HEK293 (cell line): ENCODE measurements around the gene TXNRD2.

Experiments
- CTCF ChIA-PET: fragments of 350-600 bp; formaldehyde crosslinking; extraction: SDS; loops from one replicate; lab custom pipeline; 2021; ENCODE audit warnings: antibody characterized with exemption; lab: Yijun Ruan, JAX
- POLR2A ChIA-PET: fragments of 300-600 bp; formaldehyde crosslinking; extraction: SDS; loops from one replicate; lab custom pipeline; 2020; ENCODE audit warnings: antibody characterized with exemption, inconsistent platforms; lab: Yijun Ruan, JAX
- H3K27ac ChIP-seq: fragments of 200-500 bp; sonication (Bioruptor generic); 2 replicates; pipeline ENCODE4 v1.5.1; 2014; ENCODE audit warnings: low read depth, low read length, control low read depth, inconsistent platforms; ENCODE audit errors: extremely low read depth
- H3K36me3 ChIP-seq, 2 experiments: fragments of 200-500 bp in 1 of 2; sonication (Bioruptor generic) in 1 of 2; 1 replicate in 1 of 2; 2 replicates in 1 of 2; pipeline ENCODE4 v1.5.1; 2014 to 2017; ENCODE audit warnings: inconsistent platforms in 2 of 2, low read length in 2 of 2; ENCODE audit not compliant: control insufficient read depth in 2 of 2, insufficient read depth in 1 of 2
- H3K4me1 ChIP-seq: fragments of 200-500 bp; sonication (Bioruptor generic); 2 replicates; pipeline ENCODE4 v1.5.1; 2014; ENCODE audit warnings: mild to moderate bottlenecking, low read length, inconsistent platforms; ENCODE audit not compliant: control insufficient read depth, insufficient read depth
- H3K4me3 ChIP-seq: 2 replicates; pipeline ENCODE4 v1.5.1; 2011; ENCODE audit warnings: low read depth, mild to moderate bottlenecking, control low read depth, low read length, moderate library complexity
- H3K9me3 ChIP-seq: fragments of 200-500 bp; sonication (Bioruptor generic); 2 replicates; pipeline ENCODE4 v1.5.1; 2014; ENCODE audit warnings: low read depth, low read length, inconsistent platforms; ENCODE audit not compliant: control insufficient read depth, insufficient read depth
- INSM2 ChIP-seq: fragments of 450-650 bp; formaldehyde crosslinking; IDR thresholded peaks from 2 replicates; pipeline ENCODE4 v1.5.1; 2016; ENCODE audit warnings: missing biosample characterization, missing genetic modification characterization
- PATZ1 ChIP-seq: fragments of 450-650 bp; formaldehyde crosslinking; IDR thresholded peaks from 2 replicates; pipeline ENCODE4 v1.5.1; 2016; ENCODE audit warnings: missing biosample characterization, missing genetic modification characterization
- RBAK ChIP-seq: fragments of 450-650 bp; formaldehyde crosslinking; IDR thresholded peaks from 2 replicates; pipeline ENCODE4 v1.5.1; 2016; ENCODE audit warnings: missing biosample characterization, missing genetic modification characterization
- SETDB1 ChIP-seq: IDR thresholded peaks from one replicate; pipeline ENCODE4 v1.6.1; 2017; ENCODE audit warnings: mild to moderate bottlenecking, low read length, moderate library complexity, mixed read lengths; ENCODE audit not compliant: insufficient read length
- TRIM28 ChIP-seq: IDR thresholded peaks from 2 replicates; pipeline ENCODE4 v1.6.1; 2011; ENCODE audit warnings: low read length, control low read depth, borderline replicate concordance
- ZIC2 ChIP-seq: fragments of 450-650 bp; formaldehyde crosslinking; IDR thresholded peaks from 2 replicates; pipeline ENCODE4 v1.5.1; 2016; ENCODE audit warnings: missing biosample characterization, missing genetic modification characterization
- ZNF112 ChIP-seq: fragments of 450-650 bp; formaldehyde crosslinking; IDR thresholded peaks from 2 replicates; pipeline ENCODE4 v1.5.0; 2017; ENCODE audit warnings: missing biosample characterization, missing genetic modification characterization
- ZNF175 ChIP-seq: fragments of 450-650 bp; formaldehyde crosslinking; IDR thresholded peaks from 2 replicates; pipeline ENCODE4 v1.5.1; 2016; ENCODE audit warnings: missing biosample characterization, missing genetic modification characterization
- ZNF18 ChIP-seq: fragments of 450-650 bp; formaldehyde crosslinking; IDR thresholded peaks from 2 replicates; pipeline ENCODE4 v1.5.1; 2016; ENCODE audit warnings: missing biosample characterization, missing genetic modification characterization
- ZNF23 ChIP-seq: fragments of 450-650 bp; formaldehyde crosslinking; IDR thresholded peaks from 2 replicates; pipeline ENCODE4 v1.5.1; 2016; ENCODE audit warnings: missing biosample characterization, missing genetic modification characterization, borderline replicate concordance
- ZNF341 ChIP-seq: fragments of 450-650 bp; formaldehyde crosslinking; IDR thresholded peaks from 2 replicates; pipeline ENCODE4; 2016; ENCODE audit warnings: low read depth, missing biosample characterization, missing genetic modification characterization
- ZNF501 ChIP-seq: fragments of 450-650 bp; formaldehyde crosslinking; IDR thresholded peaks from 2 replicates; pipeline ENCODE4 v1.5.1; 2016; ENCODE audit warnings: missing biosample characterization, missing genetic modification characterization
- ZNF580 ChIP-seq: fragments of 450-650 bp; formaldehyde crosslinking; IDR thresholded peaks from 2 replicates; pipeline ENCODE4 v1.5.1; 2016; ENCODE audit warnings: missing biosample characterization, missing genetic modification characterization
- ZNF600 ChIP-seq: fragments of 450-650 bp; formaldehyde crosslinking; IDR thresholded peaks from 2 replicates; pipeline ENCODE4 v1.5.1; 2016; ENCODE audit warnings: missing biosample characterization, missing genetic modification characterization
- ZNF610 ChIP-seq: fragments of 450-650 bp; formaldehyde crosslinking; IDR thresholded peaks from 2 replicates; pipeline ENCODE4 v1.5.1; 2016; ENCODE audit warnings: missing biosample characterization, missing genetic modification characterization, borderline replicate concordance
- ZNF707 ChIP-seq: fragments of 450-650 bp; formaldehyde crosslinking; IDR thresholded peaks from 2 replicates; pipeline ENCODE4 v1.5.1; 2016; ENCODE audit warnings: missing biosample characterization, missing genetic modification characterization
- ZSCAN16 ChIP-seq: fragments of 450-650 bp; formaldehyde crosslinking; IDR thresholded peaks from 2 replicates; pipeline ENCODE4 v1.5.1; 2016; ENCODE audit warnings: missing biosample characterization, missing genetic modification characterization
- ZSCAN18 ChIP-seq: fragments of 450-650 bp; formaldehyde crosslinking; IDR thresholded peaks from 2 replicates; pipeline ENCODE4 v1.5.1; 2016; ENCODE audit warnings: missing biosample characterization, missing genetic modification characterization
- ZSCAN23 ChIP-seq: fragments of 450-650 bp; formaldehyde crosslinking; IDR thresholded peaks from 2 replicates; pipeline ENCODE4 v1.5.1; 2016; ENCODE audit warnings: missing biosample characterization, missing genetic modification characterization
- ZSCAN30 ChIP-seq: fragments of 450-650 bp; IDR thresholded peaks from 2 replicates; pipeline ENCODE4 v1.5.1; 2018; ENCODE audit warnings: missing biosample characterization, mild to moderate bottlenecking, missing genetic modification characterization, moderate library complexity

The TXNRD2 gene

GRCh38 chr22:19847345-19847632 is 94.3 kb downstream of the TXNRD2 start:
- ChIA-PET CTCF (interaction anchor here (1.3 kb wide), 1 partner anchor 117 kb away, joined by 5 read pairs; no protein-coding TSS in a partner anchor), POLR2A (no interaction called here)
- Histone ChIP-seq H3K4me1 (no peaks in the 10 kb centered on the region), H3K4me3 (no peak overlapping the region), H3K9me3 (no peaks in the 10 kb centered on the region), H3K36me3 (peaks cover 0 to 52% of the 10 kb centered on the region in 2 experiments; a peak in 1 of 3 replicates), H3K27ac (no peak overlapping the region)
- TF ChIP-seq RBAK (0 out of 2 replicates have a peak, but pooled peaks have one; percentile 3), ZSCAN23 (tag by site-specific recombination) (no peak), ZNF501 (no peak), ZSCAN30 (tag by site-specific recombination) (no peak), ZNF610 (tag by site-specific recombination) (no peak), ZNF580 (tag by site-specific recombination) (0 out of 2 replicates have a peak, but pooled peaks have one; percentile 1), ZNF175 (no peak)

- ChIA-PET CTCF (interaction anchor here (1.3 kb wide), 1 partner anchor 116 kb away, joined by 5 read pairs; no protein-coding TSS in a partner anchor), POLR2A (no interaction called here)
- H3K4me3 ChIP-seq: no peak overlapping the region
- no peaks in the 10 kb centered on the region for H3K9me3 ChIP-seq
- no peak overlapping the region for H3K27ac ChIP-seq
- TF ChIP-seq ZSCAN18 (tag by site-specific recombination): no peak
- peak; percentile 65; the same call in 1 of the 2 replicates for TF ChIP-seq TRIM28
- TF ChIP-seq PATZ1 (tag by site-specific recombination): no peak
- peak; percentile 56; the same call in 1 of the 2 replicates for TF ChIP-seq RBAK
- TF ChIP-seq ZNF112 (tag by site-specific recombination): no peak
- TF ChIP-seq INSM2: no peak
- TF ChIP-seq ZNF23 (tag by site-specific recombination): no peak
- TF ChIP-seq ZNF707 (tag by site-specific recombination): no peak
- TF ChIP-seq ZNF18 (tag by site-specific recombination): no peak
- TF ChIP-seq ZIC2 (tag by site-specific recombination): no peak
- no peak for TF ChIP-seq ZNF600 (tag by site-specific recombination)
- TF ChIP-seq ZSCAN16 (tag by site-specific recombination): no peak
- no peak for TF ChIP-seq ZNF341 (tag by site-specific recombination)
- TF ChIP-seq ZNF580 (tag by site-specific recombination): peak; percentile 26; the same call in 1 of the 2 replicates
- peak; percentile 23 for TF ChIP-seq SETDB1
- peaks cover 0 to 47% of the 10 kb centered on the region in 2 experiments; a peak in 1 of 3 replicates for H3K36me3 ChIP-seq
- H3K4me1 ChIP-seq: peaks cover 3% of the 10 kb centered on the region; the same call in 1 of the 2 replicates
These were observed 94.8 kb downstream of the TXNRD2 start for GRCh38 chr22:19846620-19847344.
